IPS DF 6.9 (cell line): ENCODE measurements around the gene FNDC3B.

Experiments
- DNase-seq: peaks from one replicate; pipeline ENCODE4 v3.0.0-alpha.2; 2013; ENCODE audit warnings: low read depth, low spot score
- H3K27ac ChIP-seq: one replicate; pipeline ENCODE4 v1.5.1; 2013; ENCODE audit warnings: low read length, control low read depth
- H3K27me3 ChIP-seq: 2 replicates; pipeline ENCODE4 v1.6.1; 2013; ENCODE audit warnings: mild to moderate bottlenecking, low read length; ENCODE audit not compliant: control insufficient read depth, insufficient read depth
- H3K36me3 ChIP-seq: 2 replicates; pipeline ENCODE4 v1.6.1; 2013; ENCODE audit warnings: low read length; ENCODE audit not compliant: control insufficient read depth, insufficient read depth
- H3K4me1 ChIP-seq: 2 replicates; pipeline ENCODE4 v1.6.1; 2013; ENCODE audit warnings: low read length; ENCODE audit not compliant: control insufficient read depth, insufficient read depth
- H3K4me3 ChIP-seq: 2 replicates; pipeline ENCODE4 v1.5.1; 2013; ENCODE audit warnings: mild to moderate bottlenecking, low read length
- H3K9me3 ChIP-seq: 2 replicates; pipeline ENCODE4 v1.6.1; 2013; ENCODE audit warnings: low read length, inconsistent platforms; ENCODE audit not compliant: control insufficient read depth, insufficient read depth
- WGBS: extraction: QIAGEN DNeasy Blood & Tissue Kit; methylation state at CpG from one replicate; pipeline ENCODE4 v1.1.7; 2013; ENCODE audit warnings: mixed read lengths, missing lambda C conversion rate; ENCODE audit not compliant: insufficient read length, insufficient coverage; 5-methylcytosine and 5-hydroxymethylcytosine counted together

FNDC3B gene

GRCh38 chr3:172383306-172383796, 344.0 kb downstream of the FNDC3B start:
- Histone ChIP-seq H3K27me3 (no peaks in the 10 kb centered on the region), H3K4me3 (no peak overlapping the region), H3K36me3 (peaks cover 11% of the 10 kb centered on the region), H3K27ac (no peak overlapping the region), H3K4me1 (no peaks in the 10 kb centered on the region), H3K9me3 (no peaks in the 10 kb centered on the region)
- DNase-seq, result no peak
- no CpG with 5 or more reads among the region's 3 CpGs for WGBS

DNA sequence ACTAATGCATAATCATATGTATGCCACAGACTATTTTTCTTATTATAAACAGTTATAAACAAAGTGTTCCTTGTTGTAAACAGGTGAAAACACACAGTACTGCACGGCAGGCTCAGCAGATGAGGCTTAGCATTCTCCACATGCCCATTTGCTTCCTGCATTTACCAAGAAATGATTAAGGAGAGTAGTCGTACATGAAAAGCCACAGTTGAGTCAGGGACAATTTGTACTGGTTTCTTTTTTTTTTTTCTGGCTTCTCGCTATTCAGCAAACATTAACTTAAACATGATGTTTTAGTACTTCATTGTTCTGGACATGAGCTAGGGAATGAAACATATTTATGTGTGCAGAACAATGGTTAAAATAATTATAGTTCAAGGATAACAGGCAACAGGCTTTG, 345.5 kb downstream of the FNDC3B start:
- DNase-seq, result no peak
- Histone ChIP-seq H3K9me3 (no peaks in the 10 kb centered on the region), H3K36me3 (peaks cover 4% of the 10 kb centered on the region; the same call in 1 of the 2 replicates), H3K27ac (no peak overlapping the region), H3K4me3 (no peak overlapping the region), H3K27me3 (no peaks in the 10 kb centered on the region), H3K4me1 (no peaks in the 10 kb centered on the region)
- no CpG with 5 or more reads among the region's 3 CpGs for WGBS

DNA sequence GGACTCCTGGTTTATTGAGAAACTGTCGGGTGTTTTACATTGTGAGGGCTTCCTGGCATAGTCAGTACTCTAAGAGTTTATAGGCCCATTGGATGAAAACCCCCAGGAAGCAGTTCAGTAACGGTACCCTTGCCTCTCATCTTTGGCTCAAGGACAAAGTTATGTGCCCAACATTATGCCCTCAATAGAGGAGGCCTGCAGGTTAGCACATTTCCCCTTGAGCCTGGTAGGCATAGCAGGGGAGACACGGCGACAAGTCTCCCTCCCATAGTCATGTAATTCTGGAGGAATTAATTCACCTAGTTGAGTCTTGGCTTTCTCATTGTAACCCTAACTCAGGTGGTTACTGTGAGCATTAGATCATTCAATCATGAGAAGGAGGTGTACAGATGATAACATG, 348.4 kb downstream of the FNDC3B start:
- H3K27me3 ChIP-seq, result no peaks in the 10 kb centered on the region
- no peak overlapping the region for H3K4me3 ChIP-seq
- no peaks in the 10 kb centered on the region for H3K9me3 ChIP-seq
- no peak for DNase-seq
- no peak overlapping the region for H3K27ac ChIP-seq
- no CpG with 5 or more reads among the region's 4 CpGs for WGBS
- H3K4me1 ChIP-seq, result no peaks in the 10 kb centered on the region
- no peaks in the 10 kb centered on the region for H3K36me3 ChIP-seq

- H3K4me3 ChIP-seq, result no peak overlapping the region
- no peak overlapping the region for H3K27ac ChIP-seq
- H3K27me3 ChIP-seq, result no peaks in the 10 kb centered on the region
- no CpG with 5 or more reads among the region's 10 CpGs for WGBS
- DNase-seq, result no peak
- no peaks in the 10 kb centered on the region for H3K9me3 ChIP-seq
- no peaks in the 10 kb centered on the region for H3K4me1 ChIP-seq
- no peaks in the 10 kb centered on the region for H3K36me3 ChIP-seq
Observed at GRCh38 chr3:172388412-172389078, 349.2 kb downstream of the FNDC3B start.

GRCh38 chr3:172390792-172391191, 351.4 kb downstream of the FNDC3B start:
- WGBS, result no CpG with 5 or more reads among the region's 5 CpGs
- no peaks in the 10 kb centered on the region for H3K36me3 ChIP-seq

DNA sequence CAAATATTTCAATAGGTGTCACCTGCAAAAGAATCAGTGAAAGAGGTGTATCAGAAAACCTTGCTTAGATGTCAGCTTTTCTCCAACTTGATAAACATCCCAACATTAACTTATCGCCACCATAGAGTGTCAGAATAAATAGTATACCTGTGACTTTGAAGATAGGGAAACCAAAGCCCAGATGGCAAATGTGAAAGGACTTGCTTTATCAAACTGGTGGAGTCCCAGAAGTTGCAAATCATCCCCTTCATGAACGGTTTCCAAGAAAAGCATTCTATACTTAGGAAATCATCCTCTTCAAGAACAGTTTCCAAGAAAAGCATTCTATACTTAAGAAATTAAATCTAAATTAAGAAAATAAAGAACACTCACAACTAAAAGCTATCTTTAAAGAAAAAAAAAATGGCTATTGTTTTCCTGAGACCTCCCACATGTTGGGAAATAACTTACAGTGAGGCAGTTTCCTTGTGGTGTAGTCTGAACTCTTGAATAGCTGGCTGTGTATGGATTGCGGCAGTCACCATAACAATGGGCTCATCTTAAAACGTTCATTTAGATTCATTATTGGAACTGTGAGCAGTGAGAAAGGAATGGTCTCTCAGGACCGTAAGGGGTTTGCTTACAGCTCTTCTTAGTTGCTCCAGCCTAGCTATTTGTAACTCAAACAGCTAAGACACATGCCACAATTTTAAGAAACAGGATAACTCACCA, 352.4 kb downstream of the FNDC3B start:
- H3K4me3 ChIP-seq, result no peak overlapping the region
- no peaks in the 10 kb centered on the region for H3K9me3 ChIP-seq
- H3K36me3 ChIP-seq, result no peaks in the 10 kb centered on the region
- no peak for DNase-seq
- no peaks in the 10 kb centered on the region for H3K4me1 ChIP-seq
- no peaks in the 10 kb centered on the region for H3K27me3 ChIP-seq
- no CpG with 5 or more reads among the region's 5 CpGs for WGBS
- H3K27ac ChIP-seq, result no peak overlapping the region

More at GRCh38 chr3:172390792-172391191, 351.4 kb downstream of the FNDC3B start:
- no peaks in the 10 kb centered on the region for H3K27me3 ChIP-seq
- H3K9me3 ChIP-seq, result no peaks in the 10 kb centered on the region
- no peak overlapping the region for H3K4me3 ChIP-seq
- no peak overlapping the region for H3K27ac ChIP-seq
- H3K4me1 ChIP-seq, result no peaks in the 10 kb centered on the region
- no peak for DNase-seq

DNA sequence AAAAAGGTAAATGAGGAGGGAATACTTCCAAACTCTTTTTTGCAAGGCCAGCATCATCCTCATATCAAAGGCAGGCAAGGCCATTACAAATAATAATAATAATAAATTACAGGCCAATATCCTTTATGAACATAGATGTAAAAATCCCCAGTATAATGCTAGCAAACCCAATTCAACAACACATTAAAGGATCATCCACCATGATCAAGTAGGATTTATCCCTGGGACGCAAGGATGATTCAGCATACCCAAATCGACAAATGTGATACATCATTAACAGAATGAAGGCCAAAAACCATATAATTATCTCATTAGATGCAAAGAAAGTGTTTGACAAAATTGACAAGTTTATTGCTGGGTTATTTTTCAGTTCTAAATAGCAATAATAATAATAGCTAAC, 355.3 kb downstream of the FNDC3B start:
- Histone ChIP-seq H3K36me3 (no peaks in the 10 kb centered on the region), H3K9me3 (no peaks in the 10 kb centered on the region), H3K4me1 (no peaks in the 10 kb centered on the region), H3K4me3 (no peak overlapping the region), H3K27ac (no peak overlapping the region), H3K27me3 (no peaks in the 10 kb centered on the region)
- WGBS, result no CpG with 5 or more reads among the region's 2 CpGs
- DNase-seq, result no peak

DNA sequence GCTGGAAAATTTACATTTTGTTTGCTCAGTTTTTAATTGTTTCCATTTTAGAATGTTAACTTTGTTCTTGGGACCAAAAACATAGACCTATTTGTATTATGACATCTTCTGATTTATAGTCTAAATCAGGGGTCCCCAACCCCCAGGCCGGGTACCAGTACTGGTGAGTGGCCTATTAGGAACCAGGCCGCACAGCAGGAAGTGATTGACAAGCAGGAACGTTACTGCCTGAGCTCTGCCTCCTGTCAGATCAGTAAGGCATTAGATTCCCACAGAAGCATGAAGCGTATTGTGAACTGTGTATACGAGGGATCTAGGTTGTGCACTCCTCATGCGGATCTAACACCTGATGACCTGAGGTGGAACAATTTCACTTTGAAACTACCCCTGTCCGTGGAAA, 357.0 kb downstream of the FNDC3B start:
- no peaks in the 10 kb centered on the region for H3K9me3 ChIP-seq
- no peak for DNase-seq
- no peak overlapping the region for H3K27ac ChIP-seq
- no CpG with 5 or more reads among the region's 7 CpGs for WGBS
- no peaks in the 10 kb centered on the region for H3K4me1 ChIP-seq
- no peak overlapping the region for H3K4me3 ChIP-seq
- H3K36me3 ChIP-seq, result no peaks in the 10 kb centered on the region
- no peaks in the 10 kb centered on the region for H3K27me3 ChIP-seq

DNA sequence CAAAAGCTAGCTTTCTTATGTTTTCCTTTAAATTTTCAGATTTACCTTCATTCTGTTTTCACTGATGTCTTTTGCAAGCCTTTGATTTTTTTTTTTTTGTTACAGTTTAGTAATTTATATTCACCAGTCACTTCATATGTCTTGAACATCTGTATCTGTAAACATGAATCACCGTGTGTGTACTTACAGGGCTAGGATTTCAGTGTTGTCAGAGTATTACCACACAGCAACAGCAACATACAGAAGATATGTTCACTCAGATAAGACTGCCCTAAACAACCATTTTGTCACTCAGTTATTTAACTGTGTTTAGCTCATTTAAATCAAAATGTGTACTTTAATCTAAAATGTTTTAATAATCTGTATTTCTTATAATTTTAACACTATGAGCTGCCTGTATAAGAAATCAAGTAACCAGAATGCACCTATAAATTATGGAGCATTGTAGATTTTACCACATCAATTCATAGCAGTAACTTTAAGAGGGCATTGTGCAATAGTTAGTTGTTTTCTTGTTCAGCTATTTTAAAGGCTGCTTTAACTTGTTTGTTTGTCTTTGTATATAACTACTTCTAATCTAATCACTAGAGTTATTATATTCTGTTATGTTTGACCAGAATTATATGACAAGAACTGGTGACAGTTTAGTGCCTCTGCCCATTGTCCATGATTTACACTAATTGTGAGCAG, 358.5 kb downstream of the FNDC3B start:
- no peaks in the 10 kb centered on the region for H3K4me1 ChIP-seq
- no peak overlapping the region for H3K4me3 ChIP-seq
- H3K36me3 ChIP-seq, result no peaks in the 10 kb centered on the region
- H3K9me3 ChIP-seq, result no peaks in the 10 kb centered on the region
- no peak for DNase-seq
- H3K27me3 ChIP-seq, result no peaks in the 10 kb centered on the region
- H3K27ac ChIP-seq, result no peak overlapping the region
- WGBS, result no CpG with 5 or more reads among the region's 1 CpG

DNA sequence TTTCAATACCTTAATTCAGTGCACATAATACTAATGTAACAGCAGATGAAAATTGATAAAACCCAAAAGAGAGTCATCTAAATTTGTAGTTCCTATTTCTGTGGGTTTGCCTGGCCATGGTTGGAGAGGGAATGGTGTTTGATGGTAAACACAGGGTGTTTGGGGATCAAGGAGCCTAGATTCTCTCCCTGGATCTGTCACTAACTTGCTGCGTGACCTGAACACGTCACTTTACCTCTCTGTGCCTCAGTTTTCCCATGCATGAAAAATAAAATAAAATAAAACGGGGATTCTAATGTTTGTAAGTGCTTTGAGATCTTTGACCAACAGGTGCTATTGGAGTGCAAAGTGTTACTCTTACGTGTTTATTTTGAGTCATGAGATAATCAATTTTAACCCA, 359.1 kb downstream of the FNDC3B start:
- DNase-seq, result no peak
- Histone ChIP-seq H3K4me3 (no peak overlapping the region), H3K36me3 (no peaks in the 10 kb centered on the region), H3K27me3 (no peaks in the 10 kb centered on the region), H3K9me3 (no peaks in the 10 kb centered on the region), H3K4me1 (no peaks in the 10 kb centered on the region), H3K27ac (no peak overlapping the region)
- no CpG with 5 or more reads among the region's 4 CpGs for WGBS
